Activated CD8-positive, alpha-beta T cell treated with anti-CD3 and anti-CD28 coated beads for 36 hours (primary cell): ENCODE measurements around the gene ROGDI. TPM values are rescaled to one million over a fixed set of nuclear protein-coding genes. Genes with fewer than 3 reads are reported as not detected.

ENCODE experiments used
- ATAC-seq: fragments of 200-7000 bp; cut with Tn5 transposase; one replicate; pipeline ENCODE4 v1.10.0; 2021; ENCODE audit warnings: mild to moderate bottlenecking, moderate library complexity
- CTCF ChIA-PET: fragments of 350-600 bp; sonication (Branson Sonifier 250); formaldehyde crosslinking; loops from one replicate; lab custom pipeline; 2021; ENCODE audit warnings: antibody characterized with exemption; lab: Charles Lee
- POLR2A ChIA-PET: fragments of 350-600 bp; sonication (Branson Sonifier 250); formaldehyde crosslinking; loops from one replicate; lab custom pipeline; 2021; ENCODE audit warnings: antibody characterized with exemption; lab: Charles Lee
- DNase-seq: peaks from one replicate; pipeline ENCODE4 v3.0.0-alpha.2; 2020
- H3K27ac Mint-ChIP-seq: one replicate; pipeline ENCODE4 v1.8.0; 2021; ENCODE audit warnings: mild to moderate bottlenecking, mixed read lengths
- H3K27me3 Mint-ChIP-seq: one replicate; pipeline ENCODE4 v1.8.0; 2021; ENCODE audit warnings: mixed read lengths
- H3K36me3 Mint-ChIP-seq: one replicate; pipeline ENCODE4 v1.8.0; 2021; ENCODE audit warnings: low read depth, mixed read lengths
- H3K4me1 Mint-ChIP-seq: one replicate; pipeline ENCODE4 v1.8.0; 2021; ENCODE audit warnings: low read depth, mixed read lengths
- H3K4me3 Mint-ChIP-seq: one replicate; pipeline ENCODE4 v1.8.0; 2021; ENCODE audit warnings: mild to moderate bottlenecking, moderate library complexity, mixed read lengths
- H3K9me3 Mint-ChIP-seq: one replicate; pipeline ENCODE4 v1.8.0; 2021; ENCODE audit warnings: mixed read lengths
- intact Hi-C: fragments of 100-400 bp; cut with micrococcal nuclease; formaldehyde crosslinking; loops from one replicate; pipeline ENCODE4 v1.10.0; 2022
- total RNA-seq, 2 experiments: library from RNA; stranded (reverse); gene quantifications; one replicate each; pipeline ENCODE4 v1.2.3, GENCODE V29; 2021
- TF ChIP-seq, protein P1 (sequence below): fragments of 200-600 bp; IDR thresholded peaks from one replicate; pipeline ENCODE4 v1.8.0; 2022; ENCODE audit warnings: antibody characterized with exemption, mild to moderate bottlenecking

The ROGDI gene
- total RNA-seq, 2 experiments from 2014 or later = 3.3 to 3.7 TPM

DNA sequence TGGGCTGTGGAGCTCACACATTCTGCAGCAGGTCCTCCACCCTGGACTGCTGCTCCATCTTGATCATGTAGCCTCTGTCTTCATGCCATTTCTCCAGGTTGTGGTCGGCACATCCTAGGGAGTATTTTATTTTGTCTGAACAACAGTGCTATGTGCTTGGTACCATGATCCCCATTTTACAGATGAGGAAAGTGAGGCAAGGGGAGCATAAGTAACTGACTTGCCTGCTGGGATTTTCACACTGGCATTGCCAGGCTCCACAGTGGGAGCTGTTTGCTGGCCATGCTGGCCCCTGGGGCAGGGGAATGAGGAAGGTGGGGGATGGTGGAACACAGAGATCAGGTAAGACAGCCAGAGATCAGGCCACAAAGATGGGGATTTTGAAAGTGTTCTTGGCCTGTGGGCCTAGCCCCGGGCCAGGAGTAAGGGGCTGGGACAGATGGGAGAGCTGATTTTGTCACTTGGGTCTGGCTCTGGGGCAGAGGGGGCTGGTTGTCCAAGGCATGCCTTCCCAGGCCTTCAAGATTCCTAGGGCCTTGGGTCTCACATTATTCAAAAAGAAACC is 26.2 kb downstream of the ROGDI start:
- no peak overlapping the region for H3K4me3 Mint-ChIP-seq
- CTCF ChIA-PET = no interaction called here
- H3K4me1 Mint-ChIP-seq = no peaks in the 10 kb centered on the region
- DNase-seq = no peak
- no peak overlapping the region for H3K27ac Mint-ChIP-seq
- intact Hi-C loops = no loop called here
- TF ChIP-seq, protein P1, sequence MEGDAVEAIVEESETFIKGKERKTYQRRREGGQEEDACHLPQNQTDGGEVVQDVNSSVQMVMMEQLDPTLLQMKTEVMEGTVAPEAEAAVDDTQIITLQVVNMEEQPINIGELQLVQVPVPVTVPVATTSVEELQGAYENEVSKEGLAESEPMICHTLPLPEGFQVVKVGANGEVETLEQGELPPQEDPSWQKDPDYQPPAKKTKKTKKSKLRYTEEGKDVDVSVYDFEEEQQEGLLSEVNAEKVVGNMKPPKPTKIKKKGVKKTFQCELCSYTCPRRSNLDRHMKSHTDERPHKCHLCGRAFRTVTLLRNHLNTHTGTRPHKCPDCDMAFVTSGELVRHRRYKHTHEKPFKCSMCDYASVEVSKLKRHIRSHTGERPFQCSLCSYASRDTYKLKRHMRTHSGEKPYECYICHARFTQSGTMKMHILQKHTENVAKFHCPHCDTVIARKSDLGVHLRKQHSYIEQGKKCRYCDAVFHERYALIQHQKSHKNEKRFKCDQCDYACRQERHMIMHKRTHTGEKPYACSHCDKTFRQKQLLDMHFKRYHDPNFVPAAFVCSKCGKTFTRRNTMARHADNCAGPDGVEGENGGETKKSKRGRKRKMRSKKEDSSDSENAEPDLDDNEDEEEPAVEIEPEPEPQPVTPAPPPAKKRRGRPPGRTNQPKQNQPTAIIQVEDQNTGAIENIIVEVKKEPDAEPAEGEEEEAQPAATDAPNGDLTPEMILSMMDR = no peak
- no peaks in the 10 kb centered on the region for H3K36me3 Mint-ChIP-seq
- no peak for ATAC-seq
- H3K9me3 Mint-ChIP-seq = no peaks in the 10 kb centered on the region
- H3K27me3 Mint-ChIP-seq = no peaks in the 10 kb centered on the region
- POLR2A ChIA-PET = no interaction called here

DNA sequence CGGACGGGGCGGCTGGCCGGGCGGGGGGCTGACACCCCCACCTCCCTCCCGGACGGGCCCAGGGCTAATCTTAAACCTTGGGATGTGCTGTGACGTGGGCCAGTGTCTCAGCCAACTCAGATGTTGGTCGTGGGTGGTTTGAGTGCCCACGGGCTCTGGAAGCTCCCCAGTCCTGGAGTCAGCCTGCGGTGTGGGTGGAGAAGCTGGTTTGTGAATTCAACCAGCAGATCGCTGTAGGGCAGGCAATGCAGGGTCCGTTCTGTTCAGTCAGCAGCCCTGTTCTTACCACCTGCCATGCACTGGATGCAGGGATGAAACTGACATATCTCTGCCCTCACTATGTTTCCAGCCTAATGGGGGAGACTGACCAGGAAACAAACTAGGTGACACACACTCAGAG is 27.4 kb downstream of the ROGDI start:
- ChIA-PET POLR2A (no interaction called here), CTCF (no interaction called here)
- intact Hi-C loops = no loop called here
- TF ChIP-seq, protein P1 = no peak
- Mint-ChIP-seq H3K4me3 (no peak overlapping the region), H3K4me1 (no peaks in the 10 kb centered on the region), H3K27me3 (no peaks in the 10 kb centered on the region), H3K9me3 (no peaks in the 10 kb centered on the region), H3K36me3 (no peaks in the 10 kb centered on the region), H3K27ac (no peak overlapping the region)
- ATAC-seq (no peak), DNase-seq (no peak)

DNA sequence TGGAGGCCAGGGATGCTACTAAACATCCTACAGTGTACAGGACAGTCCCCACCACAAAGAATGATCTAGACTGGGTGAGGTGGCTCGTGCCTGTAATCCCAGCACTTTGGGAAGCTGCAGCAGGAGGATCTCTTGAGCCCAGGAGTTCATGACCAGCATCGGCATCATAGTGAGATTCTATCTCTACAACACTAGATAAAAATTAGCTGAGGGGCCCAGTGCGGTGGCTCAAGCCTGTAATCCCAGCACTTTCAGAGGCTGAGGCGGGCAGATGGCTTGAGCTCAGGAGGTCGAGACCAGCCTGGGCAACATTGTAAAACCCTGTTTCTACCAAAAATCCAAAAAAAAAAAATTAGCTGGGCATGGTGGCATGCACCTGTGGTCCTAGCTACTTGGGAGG is 30.1 kb downstream of the ROGDI start:
- Mint-ChIP-seq H3K4me3 (no peak overlapping the region), H3K9me3 (no peaks in the 10 kb centered on the region), H3K36me3 (no peaks in the 10 kb centered on the region), H3K27me3 (no peaks in the 10 kb centered on the region), H3K27ac (no peak overlapping the region), H3K4me1 (peaks cover 13% of the 10 kb centered on the region)
- TF ChIP-seq, protein P1 = no peak
- DNase-seq = no peak
- intact Hi-C loops = no loop called here
- ATAC-seq = no peak
- ChIA-PET POLR2A (no interaction called here), CTCF (no interaction called here)

DNA sequence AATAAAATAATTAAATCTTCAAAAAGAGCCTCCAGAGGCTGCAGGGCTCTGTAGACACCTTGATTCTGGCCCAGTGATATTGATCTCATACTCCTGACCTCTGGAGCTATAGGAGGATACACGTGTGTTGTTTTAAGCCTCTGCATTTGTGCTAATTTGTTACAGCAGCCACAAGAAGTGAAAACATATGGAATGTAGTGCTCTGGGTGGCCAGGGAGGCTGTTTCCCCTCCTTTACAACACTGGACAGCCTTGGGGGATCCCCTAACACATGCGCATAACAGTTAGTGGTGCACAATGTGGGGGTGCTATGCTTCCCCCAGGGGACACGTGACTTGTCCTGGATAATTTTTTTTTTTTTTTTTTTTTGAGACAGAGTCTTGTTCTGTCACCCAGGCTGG is 30.8 kb downstream of the ROGDI start:
- Mint-ChIP-seq H3K36me3 (no peaks in the 10 kb centered on the region), H3K27ac (no peak overlapping the region), H3K4me1 (peaks cover 15% of the 10 kb centered on the region), H3K27me3 (no peaks in the 10 kb centered on the region), H3K4me3 (no peak overlapping the region), H3K9me3 (no peaks in the 10 kb centered on the region)
- DNase-seq = no peak
- no peak for ATAC-seq
- TF ChIP-seq, protein P1 = no peak
- CTCF ChIA-PET = no interaction called here
- POLR2A ChIA-PET = interaction anchor here (1.4 kb wide), 1 partner anchor 17 kb away, joined by 4 read pairs; the partner anchor contains the start of gene SEPTIN12
- intact Hi-C loops = no loop called here

DNA sequence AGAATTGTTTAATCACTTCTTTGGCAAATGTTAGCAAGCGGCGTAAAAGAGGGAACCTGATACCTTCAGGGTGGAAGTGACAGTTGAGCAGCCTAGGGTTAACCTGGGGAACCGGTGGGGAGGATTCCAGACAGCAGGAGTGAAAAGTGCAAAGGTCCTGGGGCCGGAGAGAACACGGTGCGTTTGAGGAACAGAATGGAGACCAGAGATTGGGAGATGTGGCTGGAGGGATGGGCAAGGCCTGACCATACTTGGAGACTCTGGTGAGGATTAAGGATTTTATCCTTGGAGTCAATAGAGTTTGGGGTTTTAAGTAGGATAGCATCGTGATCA is 33.2 kb downstream of the ROGDI start:
- no peaks in the 10 kb centered on the region for H3K9me3 Mint-ChIP-seq
- H3K36me3 Mint-ChIP-seq = peaks cover 2% of the 10 kb centered on the region
- CTCF ChIA-PET = interaction anchor here (0.8 kb wide), 1 partner anchor 187 kb away, joined by 4 read pairs; no protein-coding TSS in a partner anchor
- H3K4me3 Mint-ChIP-seq = peak overlapping the region; percentile 90
- intact Hi-C loops = loop anchor here (10.0 kb wide), 1 partner anchor 76 kb away; the partner anchor contains the start of genes GLYR1 and UBN1
- H3K27ac Mint-ChIP-seq = peak overlapping the region; percentile 15
- H3K4me1 Mint-ChIP-seq = peaks cover 30% of the 10 kb centered on the region
- TF ChIP-seq, protein P1 = no peak
- POLR2A ChIA-PET = interaction anchor here (1.0 to 1.7 kb wide), 3 partner anchors 17 to 36 kb away, joined by 3 to 7 read pairs (median 4); partner anchors contain the start of gene ANKS3
- DNase-seq (no peak), ATAC-seq (no peak)
- no peaks in the 10 kb centered on the region for H3K27me3 Mint-ChIP-seq
